Activated T-cell treated with anti-CD3 and anti-CD28 coated beads for 48 hours (primary cell): ENCODE results near the gene NEAT1.
"Not testable (repeated sequence)": the region's sequence is repeated elsewhere in the genome, so short reads cannot be mapped to it uniquely, and the experiment has no call there.

Experiments used
- DNase-seq: peaks from one replicate; pipeline ENCODE4 v3.0.0-alpha.2; 2020; ENCODE audit warnings: low read depth

Gene NEAT1

DNA sequence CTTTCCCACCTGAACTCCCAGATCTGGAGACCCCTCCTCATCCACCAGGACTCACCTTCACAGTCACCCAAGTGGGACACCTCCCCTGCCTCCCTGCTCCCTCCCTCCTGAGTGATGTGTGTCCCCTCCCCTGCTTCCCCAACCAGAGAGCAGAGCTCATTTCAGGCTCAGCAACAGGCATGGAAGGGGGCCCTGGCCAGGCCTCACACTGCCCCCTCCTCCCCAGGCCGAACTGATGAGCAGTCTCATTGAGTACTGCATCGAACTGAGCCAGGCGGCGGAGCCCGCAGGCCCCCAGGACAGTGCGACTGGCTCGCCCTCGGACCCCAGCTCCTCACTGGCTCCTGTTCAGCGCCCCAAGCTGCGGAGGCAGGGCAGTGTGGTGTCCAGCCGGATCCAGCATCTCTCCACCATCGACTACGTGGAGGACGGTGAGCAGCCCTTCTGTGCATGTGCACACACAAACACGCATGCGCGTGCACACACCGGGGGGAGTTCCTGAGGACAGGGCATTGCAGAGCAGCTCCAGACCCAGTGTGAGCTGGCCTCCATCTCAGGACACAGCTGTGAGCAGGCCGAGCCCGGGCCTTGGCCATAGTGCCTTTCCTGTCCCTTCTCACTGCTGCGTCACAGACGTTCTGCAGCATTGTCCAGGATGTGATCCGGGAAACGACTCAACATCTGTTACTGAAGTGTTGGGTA lies 17.8 kb upstream of the NEAT1 start:
- no peak for DNase-seq

DNA sequence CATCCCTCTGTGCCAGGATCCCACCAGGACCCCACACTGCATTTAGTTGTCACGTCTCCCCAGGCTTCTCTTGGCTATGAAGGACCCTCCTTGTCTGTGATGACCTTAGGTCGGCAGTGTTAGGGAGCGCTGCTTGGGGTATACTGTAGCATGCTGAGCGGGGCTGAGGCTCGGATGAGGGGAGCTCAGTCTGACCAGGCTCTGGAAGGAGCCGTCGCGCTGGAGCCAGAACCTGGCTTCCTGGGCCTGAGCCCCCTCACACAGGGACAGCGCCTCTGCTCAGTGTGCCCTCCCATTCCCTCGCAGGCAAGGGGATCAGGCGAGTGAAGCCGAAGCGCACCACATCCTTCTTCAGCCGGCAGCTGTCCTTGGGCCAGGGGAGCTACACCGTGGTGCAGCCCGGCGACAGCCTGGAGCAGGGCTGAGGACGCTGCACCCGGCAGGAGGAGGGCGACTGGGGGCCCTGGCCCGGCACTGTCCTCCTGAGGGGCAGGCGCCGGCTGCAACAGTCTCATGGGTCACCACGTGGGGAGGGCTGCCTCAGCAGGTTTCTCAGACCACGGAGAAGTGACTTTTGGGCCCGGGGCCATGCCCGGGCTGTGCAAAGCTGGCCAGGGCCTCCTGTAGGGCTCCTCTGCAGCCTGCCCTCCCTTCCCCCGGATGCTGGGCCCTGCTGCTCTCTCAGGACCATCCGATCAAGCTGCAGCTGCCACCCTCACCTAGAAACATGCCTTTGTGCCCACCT lies 11.5 kb upstream of the NEAT1 start:
- DNase-seq, result no peak

GRCh38 chr11:65411681-65412070 lies 10.9 kb upstream of the NEAT1 start:
- no peak for DNase-seq

- DNase-seq, result no peak
These were observed 10.1 kb upstream of the NEAT1 start for GRCh38 chr11:65412271-65413076.

GRCh38 chr11:65413077-65413664 lies 9.4 kb upstream of the NEAT1 start:
- DNase-seq, result not testable (repeated sequence)

- no peak for DNase-seq
These were observed 7.7 kb upstream of the NEAT1 start for GRCh38 chr11:65414776-65415498.

GRCh38 chr11:65415499-65416340 lies 6.9 kb upstream of the NEAT1 start:
- DNase-seq, result no peak

DNA sequence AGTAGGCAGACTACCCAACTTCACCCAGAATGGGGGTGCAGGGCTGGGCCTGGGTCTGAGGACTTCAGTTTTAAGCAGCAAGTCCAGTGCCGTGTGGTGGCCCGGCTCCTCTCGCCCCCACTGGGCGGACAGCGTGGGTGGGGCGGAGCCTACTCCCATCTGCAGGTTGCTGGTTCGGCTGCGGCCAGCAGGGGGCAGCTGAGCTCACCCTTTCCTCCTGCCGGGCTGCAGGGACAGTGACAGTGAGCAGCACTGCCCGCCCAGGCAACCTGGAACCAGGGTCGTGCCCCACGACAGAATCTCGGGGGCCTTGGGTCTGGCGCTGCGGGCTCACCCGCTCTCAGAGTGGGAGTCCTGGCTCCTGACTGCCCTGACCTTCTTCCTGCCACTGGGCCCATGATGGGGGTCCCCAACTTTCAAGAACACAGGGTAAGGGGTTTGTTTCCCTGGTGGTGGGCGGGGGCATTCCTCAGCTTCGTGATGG lies 6.2 kb upstream of the NEAT1 start:
- peak; percentile 93 for DNase-seq

- DNase-seq, result no peak
These were observed 5.5 kb upstream of the NEAT1 start for GRCh38 chr11:65416841-65417701.

DNA sequence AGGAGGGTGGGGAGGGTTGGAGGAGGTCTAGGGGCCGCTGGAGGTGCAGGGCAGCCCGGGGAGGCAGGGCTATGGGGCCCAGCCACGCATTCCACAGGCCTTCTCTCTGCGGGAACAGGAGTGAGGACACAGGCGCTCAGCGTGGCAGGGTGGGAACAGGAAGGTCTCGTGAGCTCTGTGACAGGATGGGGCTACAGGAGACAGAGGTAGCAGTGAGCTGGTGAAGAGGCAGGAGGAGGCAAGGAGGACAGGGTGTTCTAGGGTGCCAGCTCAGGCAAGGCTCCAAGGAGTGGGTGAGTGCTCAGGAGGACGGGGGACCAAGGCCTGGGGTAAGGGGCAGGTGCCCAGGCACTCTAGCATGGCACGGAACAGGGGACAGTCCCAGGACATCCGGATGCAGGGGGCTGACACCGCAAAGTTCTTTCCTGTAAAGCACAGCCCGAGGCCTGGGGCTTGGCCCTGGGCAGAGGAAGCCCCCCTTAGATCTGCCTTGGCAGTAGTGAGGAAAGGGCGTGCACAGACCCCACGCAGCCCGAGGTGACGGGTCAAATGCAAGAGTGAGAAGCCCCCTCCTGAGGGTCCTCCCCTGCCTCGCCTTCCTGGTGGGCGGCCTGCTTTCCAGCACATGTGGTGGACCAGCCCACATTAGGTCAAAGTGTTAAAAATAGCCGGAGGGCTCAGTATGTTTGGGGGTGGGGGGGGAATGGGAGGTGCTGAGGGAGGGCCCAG lies 4.7 kb upstream of the NEAT1 start:
- no peak for DNase-seq

DNA sequence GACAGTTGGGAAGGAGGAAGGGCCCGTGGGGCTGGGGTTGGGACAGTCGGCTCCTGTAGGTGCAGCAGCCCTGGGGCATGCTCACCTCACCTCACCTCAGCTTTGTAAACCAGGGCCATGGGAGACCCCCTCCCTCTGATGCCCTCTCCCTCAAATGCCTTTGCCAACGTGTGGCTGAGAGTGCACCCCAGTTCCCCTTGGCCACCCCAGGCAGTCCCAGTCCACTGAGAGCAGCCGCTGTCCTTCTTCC lies 4.2 kb upstream of the NEAT1 start:
- DNase-seq, result no peak

DNA sequence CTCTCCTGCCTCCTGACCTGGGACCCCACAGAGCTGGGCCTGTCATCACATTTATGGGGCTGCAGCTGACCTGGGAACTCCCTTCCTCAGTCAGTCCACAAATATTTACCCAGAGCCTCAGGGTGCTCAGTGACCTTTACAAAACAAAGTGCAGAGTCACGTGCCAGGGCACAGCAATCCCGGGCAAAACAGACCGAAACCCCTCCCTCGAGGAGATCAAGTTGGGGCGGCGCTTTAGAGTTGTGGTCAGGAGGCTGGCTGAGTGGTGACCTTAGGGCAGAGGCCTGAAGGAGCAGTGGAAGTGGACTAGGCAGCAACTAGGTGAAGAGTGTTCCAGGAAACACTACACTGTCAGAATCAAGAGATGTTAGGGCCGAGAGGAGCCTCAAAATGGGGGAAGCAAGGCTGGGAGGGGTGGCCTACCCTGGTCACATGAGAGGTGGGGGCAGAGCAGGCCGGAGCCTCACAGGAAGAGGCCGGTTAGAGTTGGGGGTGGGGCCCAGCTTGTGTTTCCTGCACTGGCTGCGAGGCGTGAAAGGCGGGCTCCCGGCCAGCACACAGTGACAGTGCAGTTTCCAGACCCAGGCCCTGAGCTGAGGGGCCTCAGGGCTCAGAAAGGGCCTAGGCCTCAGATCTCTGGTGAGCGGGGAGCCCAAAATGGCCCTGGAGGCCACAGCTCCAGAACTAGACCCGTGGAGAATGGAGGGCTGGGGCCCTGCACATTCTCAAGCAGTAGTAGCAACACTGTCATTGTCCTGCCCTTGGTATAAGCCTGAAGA lies 3.7 kb upstream of the NEAT1 start:
- peak; percentile 92 for DNase-seq

GRCh38 chr11:65419460-65419771 lies 3.2 kb upstream of the NEAT1 start:
- DNase-seq, result no peak

DNA sequence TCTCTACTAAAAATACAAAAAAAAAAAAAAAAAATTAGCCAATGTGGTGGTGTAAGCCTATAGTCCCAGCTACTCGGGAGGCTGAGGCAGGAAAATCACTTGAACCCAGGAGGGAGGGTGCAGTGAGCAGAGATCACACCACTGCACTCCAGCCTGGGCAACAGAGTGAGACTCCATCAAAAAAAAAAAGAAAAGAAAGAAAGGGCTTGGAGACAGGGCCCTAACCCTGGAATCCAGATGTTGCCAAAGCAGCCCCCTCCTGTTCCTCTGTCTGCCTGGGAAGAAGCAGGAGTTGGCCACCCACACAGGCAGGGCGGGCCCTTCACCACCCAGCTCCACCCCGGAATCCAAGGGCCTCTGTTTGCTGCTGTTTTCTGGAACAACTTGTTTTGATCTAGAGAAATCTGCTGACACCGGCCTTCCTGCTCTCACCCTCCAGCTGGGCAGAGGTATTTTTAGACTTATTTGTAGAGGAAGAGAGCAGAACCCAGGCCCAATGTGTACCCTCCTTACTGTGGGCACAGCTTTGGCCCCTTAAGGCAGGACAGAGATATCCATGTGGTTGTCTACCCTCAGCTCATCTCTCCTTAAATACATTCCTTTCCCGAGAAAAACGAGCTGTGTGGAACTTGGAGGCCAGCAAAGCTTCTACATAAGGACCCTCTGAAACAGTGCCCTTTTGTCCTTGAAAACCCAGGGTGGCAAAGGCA lies 2.7 kb upstream of the NEAT1 start:
- DNase-seq, result peak; percentile 61

DNA sequence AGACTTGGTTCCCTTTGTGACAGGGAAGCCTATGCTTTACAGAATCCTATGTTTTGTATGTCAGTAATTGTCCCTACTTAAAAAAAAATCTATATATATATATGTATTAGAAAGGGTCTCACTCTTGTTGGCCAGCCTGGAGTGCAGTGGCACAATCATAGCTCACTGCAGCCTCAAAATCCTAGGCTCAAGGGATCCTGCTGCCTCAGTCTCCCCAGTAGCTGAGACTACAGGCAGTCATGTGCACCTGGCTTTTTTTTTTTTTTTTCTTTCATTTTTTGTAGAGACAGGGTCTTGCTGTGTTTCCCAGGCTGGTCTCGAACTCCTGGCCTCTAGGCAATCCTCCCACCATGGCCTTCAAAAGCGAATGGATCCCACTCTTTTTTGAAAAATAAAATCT lies 2.1 kb upstream of the NEAT1 start:
- DNase-seq, result no peak

GRCh38 chr11:65420979-65421793 lies 1.4 kb upstream of the NEAT1 start:
- peak; percentile 82 for DNase-seq
